Stimulated activated CD8-positive, alpha-beta memory T cell treated with anti-CD3 and anti-CD28 coated beads, Interleukin-4, amount 100 ng/mL, for 48 hours (primary cell): ENCODE results near the gene MERTK.
"Not testable (repeated sequence)": the region's sequence is repeated elsewhere in the genome, so short reads cannot be mapped to it uniquely, and the experiment has no call there.

Experiments used
- DNase-seq: peaks from one replicate; pipeline ENCODE4 v3.0.0-alpha.2; 2020

MERTK gene

GRCh38 chr2:112019569-112019982 is 121.2 kb downstream of the MERTK start:
- no peak for DNase-seq

DNA sequence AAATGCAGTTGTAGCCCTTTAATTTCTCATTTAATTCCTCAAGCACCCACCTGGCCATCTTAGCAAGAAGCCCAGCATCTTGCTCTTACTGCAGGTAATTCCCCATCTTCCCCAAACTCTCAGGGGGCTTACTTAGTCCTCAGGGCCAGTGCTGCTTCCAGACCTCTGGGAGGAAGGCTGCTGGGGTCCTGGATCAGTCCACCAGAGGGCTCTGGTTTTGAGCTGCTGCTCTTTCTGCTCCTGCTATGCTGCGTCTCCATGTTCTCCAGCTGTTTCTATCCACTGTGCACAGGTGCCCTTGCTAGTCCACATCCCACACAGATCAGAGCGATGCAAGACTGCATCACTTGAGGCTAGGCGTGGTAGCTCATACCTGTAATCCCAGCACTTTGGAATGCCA is 122.2 kb downstream of the MERTK start:
- no peak for DNase-seq

- no peak for DNase-seq
Observed at GRCh38 chr2:112021290-112021689, 122.9 kb downstream of the MERTK start.

DNA sequence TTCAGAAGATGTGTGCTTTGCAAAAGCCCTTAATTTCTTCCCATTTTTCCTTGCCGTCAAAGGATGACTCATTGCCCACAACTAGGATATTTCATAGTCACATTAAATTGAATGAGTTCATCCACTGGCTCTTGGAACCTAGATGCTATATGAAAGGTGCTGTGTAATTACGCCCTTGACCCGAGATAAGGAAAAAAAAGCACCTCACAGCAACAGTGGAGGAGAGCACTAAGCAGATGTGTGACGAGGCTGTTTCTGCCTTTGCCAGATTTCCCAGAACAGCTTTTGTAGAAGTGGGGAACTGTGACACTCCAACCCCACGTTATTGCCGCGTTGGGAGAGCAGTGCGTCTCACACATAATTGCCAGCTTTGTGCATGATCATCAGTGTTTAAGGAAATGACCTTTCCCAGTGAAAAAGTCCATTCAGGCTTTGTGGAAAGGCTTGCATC is 123.4 kb downstream of the MERTK start:
- DNase-seq: no peak

GRCh38 chr2:112023707-112024106 is 125.3 kb downstream of the MERTK start:
- no peak for DNase-seq

DNA sequence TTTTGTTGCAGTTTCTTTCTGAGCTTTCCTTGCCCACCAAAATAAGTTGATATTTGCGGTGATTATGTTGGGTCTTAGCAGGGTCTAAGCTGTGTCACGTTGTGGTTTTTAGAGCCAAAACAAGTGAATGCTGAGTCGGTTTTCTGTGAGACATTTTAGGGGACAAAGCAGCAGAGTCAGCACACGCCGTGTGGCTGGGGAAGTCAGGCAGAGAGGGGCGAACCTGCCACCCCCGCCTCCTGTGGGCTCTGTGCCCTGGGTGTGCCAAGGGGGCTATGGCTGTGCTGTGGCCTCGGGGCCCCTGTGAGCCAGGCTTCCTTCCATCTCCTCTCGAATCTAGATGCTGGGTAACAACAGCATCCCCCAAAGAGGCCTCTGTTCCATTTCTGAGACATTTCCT is 125.8 kb downstream of the MERTK start:
- DNase-seq: no peak

DNA sequence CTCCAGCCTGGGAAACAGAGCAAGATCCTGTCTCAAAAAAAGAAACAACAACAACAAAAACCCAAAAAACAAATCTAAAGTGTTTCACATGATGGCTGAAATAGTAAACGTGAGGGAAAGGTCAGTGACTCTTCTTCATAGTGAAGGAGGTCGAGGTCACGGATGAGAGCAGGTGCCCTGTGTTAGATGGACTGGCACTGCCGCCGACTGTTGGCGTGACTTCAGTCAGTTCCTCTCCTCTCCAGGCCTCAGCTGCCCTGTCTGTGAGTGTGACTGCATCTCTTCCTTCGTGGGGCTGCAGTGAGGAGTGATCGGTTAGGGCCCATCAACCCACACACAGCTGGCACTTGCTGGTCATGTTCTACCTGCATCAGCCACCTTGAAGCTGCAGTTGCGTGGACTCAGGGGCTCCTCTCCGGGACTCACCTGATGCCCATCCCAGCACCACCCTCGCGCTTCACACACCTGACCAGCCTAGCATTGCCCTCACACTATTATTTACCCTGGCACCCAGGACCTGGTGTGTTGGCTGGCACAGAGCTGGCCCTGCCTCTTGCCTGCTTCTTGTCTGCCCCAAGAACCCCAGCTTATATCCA is 126.6 kb downstream of the MERTK start:
- no peak for DNase-seq

DNA sequence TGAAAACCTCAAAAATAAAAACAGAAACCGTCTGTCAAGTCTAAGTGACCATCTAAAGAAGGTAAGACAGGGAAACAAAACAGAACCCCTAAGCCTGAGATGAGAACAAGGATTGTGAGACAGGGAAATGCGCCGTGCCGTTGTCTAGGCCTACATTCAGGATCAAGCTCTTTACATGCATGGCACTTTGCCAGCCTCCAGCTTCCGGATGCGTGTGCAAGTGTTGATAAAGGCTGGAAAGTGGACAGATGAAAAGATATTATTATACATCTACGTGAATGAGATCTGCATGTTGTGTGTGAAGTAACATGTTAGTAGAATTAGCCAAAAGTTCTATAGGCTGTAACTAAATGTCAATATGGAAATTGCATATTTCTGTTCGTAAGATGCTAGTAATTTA is 128.1 kb downstream of the MERTK start:
- DNase-seq: no peak

- DNase-seq: no peak
Observed at GRCh38 chr2:112027767-112028166, 129.4 kb downstream of the MERTK start.

- no peak for DNase-seq
Observed at GRCh38 chr2:112029164-112029563, 130.8 kb downstream of the MERTK start.

DNA sequence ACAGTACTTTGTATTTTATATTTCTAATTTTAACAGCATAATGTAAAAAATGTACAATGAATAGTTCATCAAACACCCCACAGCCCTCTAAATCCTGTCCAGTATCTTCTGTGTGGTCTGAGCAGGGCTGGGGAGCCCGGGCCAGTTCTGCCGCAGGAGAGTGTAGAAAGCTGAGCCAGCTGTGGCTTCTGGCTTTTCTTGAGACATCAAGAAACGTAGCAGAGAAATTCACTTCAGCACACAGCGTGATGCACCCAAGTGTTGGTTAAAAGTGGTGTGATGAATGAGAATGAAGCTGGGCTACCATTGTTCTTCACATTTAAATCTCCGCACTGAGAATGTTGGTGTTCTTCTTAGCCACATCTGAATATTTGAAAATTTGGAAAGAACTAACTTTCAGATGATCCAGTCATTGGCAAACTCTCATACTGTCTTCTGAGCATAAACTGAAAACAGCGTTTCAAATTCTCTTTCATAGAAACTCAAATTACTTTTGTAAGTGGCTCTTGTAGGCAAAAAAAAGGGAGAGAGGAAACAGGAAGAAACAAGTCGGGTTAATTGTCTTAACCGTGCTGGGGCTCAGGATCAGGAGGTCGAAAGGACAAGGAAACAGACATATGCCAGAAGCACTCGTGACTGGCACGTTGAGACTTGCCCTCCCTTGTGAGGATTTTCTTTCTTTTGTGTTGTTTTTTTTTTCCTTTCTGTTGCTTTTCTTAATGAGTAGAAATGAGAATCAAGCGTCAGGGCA is 133.2 kb downstream of the MERTK start:
- DNase-seq: no peak

- DNase-seq: no peak
Observed at GRCh38 chr2:112032224-112032586, 133.8 kb downstream of the MERTK start.

GRCh38 chr2:112032689-112033465 is 134.5 kb downstream of the MERTK start:
- no peak for DNase-seq

DNA sequence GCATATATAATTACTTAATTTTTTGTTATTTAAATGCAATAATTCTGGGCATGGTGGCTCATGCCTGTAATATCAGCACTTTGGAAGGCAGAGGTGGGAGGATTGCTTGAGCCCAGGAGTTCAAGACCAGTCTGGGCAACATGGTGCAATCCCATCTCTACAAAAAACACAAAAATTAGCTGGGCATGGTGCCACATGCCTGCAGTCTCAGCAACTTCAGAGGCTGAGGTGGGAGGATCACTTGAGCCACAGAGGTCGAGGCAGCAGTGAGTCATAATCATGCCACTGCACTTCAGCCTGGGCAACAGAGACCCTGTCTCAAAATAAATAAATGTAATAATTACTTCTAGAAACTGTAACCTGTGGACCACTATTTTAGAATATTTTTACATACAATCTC is 135.2 kb downstream of the MERTK start:
- DNase-seq: no peak

- DNase-seq: no peak
Observed at GRCh38 chr2:112034924-112035323, 136.5 kb downstream of the MERTK start.

- DNase-seq: no peak
Observed at GRCh38 chr2:112035786-112036185, 137.4 kb downstream of the MERTK start.

- not testable (repeated sequence) for DNase-seq
Observed at GRCh38 chr2:112039556-112039955, 141.1 kb downstream of the MERTK start.

DNA sequence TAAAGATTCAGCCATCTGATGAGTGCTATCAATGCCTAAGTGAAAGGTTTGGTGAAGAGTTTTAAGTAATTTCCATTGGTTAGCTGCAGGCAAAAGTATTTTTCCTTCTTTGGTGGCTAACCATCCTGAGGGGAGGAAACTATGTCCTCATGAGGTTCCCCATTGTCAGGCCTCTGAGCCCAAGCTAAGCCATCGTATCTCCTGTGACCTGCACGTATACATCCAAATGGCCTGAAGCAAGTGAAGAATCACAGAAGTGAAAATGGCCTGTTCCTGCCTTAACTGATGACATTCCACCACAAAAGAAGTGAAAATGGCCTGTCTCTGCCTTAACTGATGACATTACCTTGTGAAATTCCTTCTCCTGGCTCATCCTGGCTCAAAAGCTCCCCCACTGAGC is 141.7 kb downstream of the MERTK start:
- not testable (repeated sequence) for DNase-seq

- not testable (repeated sequence) for DNase-seq
Observed at GRCh38 chr2:112041460-112041859, 143.1 kb downstream of the MERTK start.

GRCh38 chr2:112045446-112046014 is 147.1 kb downstream of the MERTK start:
- no peak for DNase-seq

- DNase-seq: no peak
Observed at GRCh38 chr2:112046231-112046630, 147.8 kb downstream of the MERTK start.

GRCh38 chr2:112047537-112048235 is 149.3 kb downstream of the MERTK start:
- DNase-seq: no peak

GRCh38 chr2:112048236-112048592 is 149.8 kb downstream of the MERTK start:
- DNase-seq: no peak
